Measurements from ENCODE around the gene EPAS1.

DNA sequence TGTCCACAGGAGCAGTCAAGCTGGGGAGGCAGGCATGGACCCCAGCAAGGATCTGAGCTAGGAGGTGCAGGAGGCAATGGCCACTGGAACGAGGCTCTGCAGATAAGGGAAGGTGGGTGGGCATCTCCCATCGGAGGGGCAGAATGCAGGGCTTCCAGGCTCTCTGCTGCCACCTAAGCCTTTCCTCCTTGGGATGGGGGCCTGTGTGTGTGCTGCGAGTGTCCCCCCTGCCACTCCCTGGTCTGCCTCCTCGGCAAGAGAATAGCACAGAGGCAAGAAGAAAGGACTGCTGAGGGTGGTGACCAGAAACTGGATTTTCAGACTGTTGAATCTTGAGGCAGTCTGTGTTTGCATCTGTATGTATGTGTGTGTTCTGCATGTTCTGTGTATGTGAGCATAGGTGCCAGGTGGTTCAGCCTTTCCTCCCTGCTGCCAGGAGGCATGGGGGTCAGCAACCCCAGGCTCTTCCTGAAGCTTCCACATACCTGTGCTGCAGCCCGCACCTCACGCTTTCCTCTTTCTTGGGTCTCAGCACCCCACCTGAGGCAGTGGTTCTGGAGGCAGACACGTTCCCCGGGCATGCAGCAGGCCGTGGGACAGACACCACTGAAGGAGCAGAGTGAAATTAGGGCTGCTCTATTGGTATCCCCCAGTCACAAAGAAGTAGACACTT, 86.7 kb downstream of the EPAS1 start:
- TF ChIP-seq, protein P1, sequence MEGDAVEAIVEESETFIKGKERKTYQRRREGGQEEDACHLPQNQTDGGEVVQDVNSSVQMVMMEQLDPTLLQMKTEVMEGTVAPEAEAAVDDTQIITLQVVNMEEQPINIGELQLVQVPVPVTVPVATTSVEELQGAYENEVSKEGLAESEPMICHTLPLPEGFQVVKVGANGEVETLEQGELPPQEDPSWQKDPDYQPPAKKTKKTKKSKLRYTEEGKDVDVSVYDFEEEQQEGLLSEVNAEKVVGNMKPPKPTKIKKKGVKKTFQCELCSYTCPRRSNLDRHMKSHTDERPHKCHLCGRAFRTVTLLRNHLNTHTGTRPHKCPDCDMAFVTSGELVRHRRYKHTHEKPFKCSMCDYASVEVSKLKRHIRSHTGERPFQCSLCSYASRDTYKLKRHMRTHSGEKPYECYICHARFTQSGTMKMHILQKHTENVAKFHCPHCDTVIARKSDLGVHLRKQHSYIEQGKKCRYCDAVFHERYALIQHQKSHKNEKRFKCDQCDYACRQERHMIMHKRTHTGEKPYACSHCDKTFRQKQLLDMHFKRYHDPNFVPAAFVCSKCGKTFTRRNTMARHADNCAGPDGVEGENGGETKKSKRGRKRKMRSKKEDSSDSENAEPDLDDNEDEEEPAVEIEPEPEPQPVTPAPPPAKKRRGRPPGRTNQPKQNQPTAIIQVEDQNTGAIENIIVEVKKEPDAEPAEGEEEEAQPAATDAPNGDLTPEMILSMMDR (IDR thresholded peaks at IDR 0.05) = no peak
- no peak for TF ChIP-seq POLR2A (IDR thresholded peaks at IDR 0.05)

Measured in testis (tissue), 2 donors.